ENCODE data around the gene ESR2.
"Not testable (repeated sequence)": the region's sequence is repeated elsewhere in the genome, so short reads cannot be mapped to it uniquely, and the experiment has no call there.

The ESR2 gene

GRCh38 chr14:64118403-64118742 lies 175.8 kb downstream of the ESR2 start:
- H3K4me3 ChIP-seq (ENCODE audit: low read length in 2 of 2); H3K79me1 ChIP-seq (ENCODE audit: low read depth, low read length); H2BK5ac ChIP-seq (ENCODE audit: low read length); H3K18ac ChIP-seq (ENCODE audit: low read length); H2BK120ac ChIP-seq (ENCODE audit: low read depth, low read length); H2AK5ac ChIP-seq (ENCODE audit: low read depth, low read length); H3K9me3 ChIP-seq (replicated peaks in 1 of 2; ENCODE audit: control insufficient read depth in 2 of 2, insufficient read depth in 1 of 2, low read depth in 1 of 2, low read length in 2 of 2); H3K27me3 ChIP-seq (ENCODE audit: control insufficient read depth in 3 of 3, insufficient read depth in 3 of 3, low read depth in 1 of 3, low read length in 3 of 3); H3K27ac ChIP-seq (replicated peaks; ENCODE audit: low read length); H3K14ac ChIP-seq (ENCODE audit: low read length); H2BK12ac ChIP-seq (ENCODE audit: low read length); H2BK15ac ChIP-seq (ENCODE audit: low read length); H3K9ac ChIP-seq (ENCODE audit: low read depth, low read length, poor library complexity); H4K8ac ChIP-seq (ENCODE audit: low read depth, low read length); H2AFZ ChIP-seq (ENCODE audit: low read length); H3K4me2 ChIP-seq (ENCODE audit: insufficient read depth, low read length, poor library complexity, severe bottlenecking); H4K91ac ChIP-seq (ENCODE audit: low read depth, low read length, poor library complexity); DNase-seq (ENCODE audit: low spot score); H3K23ac ChIP-seq (ENCODE audit: low read depth, low read length, poor library complexity); H3K4me1 ChIP-seq (ENCODE audit: control insufficient read depth in 2 of 2, insufficient read depth in 1 of 2, low read depth in 1 of 2, low read length in 2 of 2); H3K4ac ChIP-seq (ENCODE audit: low read length): not testable (repeated sequence)
- H3K36me3 ChIP-seq (replicated peaks in 1 of 2; ENCODE audit: control insufficient read depth in 2 of 2, insufficient read depth in 2 of 2, low read length in 2 of 2) = peaks cover 20 to 80% of the 10 kb centered on the region in 2 donors
- WGBS, 2 donors (ENCODE audit: extremely low coverage in 2 of 2, insufficient read length in 2 of 2, insufficient replicate concordance in 1 of 2) = no CpG with 5 or more reads among the region's 7 CpGs

GRCh38 chr14:64117671-64118402 lies 176.3 kb downstream of the ESR2 start:
- Histone ChIP-seq H2BK120ac (ENCODE audit: low read depth, low read length) (no peak overlapping the region), H4K91ac (ENCODE audit: low read depth, low read length, poor library complexity) (no peak overlapping the region), H2BK15ac (ENCODE audit: low read length) (no peak overlapping the region), H2BK5ac (ENCODE audit: low read length) (no peak overlapping the region), H4K8ac (ENCODE audit: low read depth, low read length) (no peak overlapping the region), H2AFZ (ENCODE audit: low read length) (no peak overlapping the region), H2AK5ac (ENCODE audit: low read depth, low read length) (no peak overlapping the region), H3K14ac (ENCODE audit: low read length) (no peak overlapping the region), H3K4me3 (ENCODE audit: low read length in 2 of 2) (no peak overlapping the region), H3K4me2 (ENCODE audit: insufficient read depth, low read length, poor library complexity, severe bottlenecking) (no peak overlapping the region), H3K9me3 (replicated peaks in 1 of 2; ENCODE audit: control insufficient read depth in 2 of 2, insufficient read depth in 1 of 2, low read depth in 1 of 2, low read length in 2 of 2) (no peaks in the 10 kb centered on the region), H3K4me1 (ENCODE audit: control insufficient read depth in 2 of 2, insufficient read depth in 1 of 2, low read depth in 1 of 2, low read length in 2 of 2) (peaks cover 0 to 2% of the 10 kb centered on the region in 2 donors), H3K9ac (ENCODE audit: low read depth, low read length, poor library complexity) (no peak overlapping the region), H3K36me3 (replicated peaks in 1 of 2; ENCODE audit: control insufficient read depth in 2 of 2, insufficient read depth in 2 of 2, low read length in 2 of 2) (peaks cover 17 to 80% of the 10 kb centered on the region in 2 donors), H3K27ac (replicated peaks; ENCODE audit: low read length) (no peak overlapping the region), H3K79me1 (ENCODE audit: low read depth, low read length) (no peaks in the 10 kb centered on the region), H3K23ac (ENCODE audit: low read depth, low read length, poor library complexity) (no peak overlapping the region), H3K18ac (ENCODE audit: low read length) (no peak overlapping the region), H3K27me3 (ENCODE audit: control insufficient read depth in 3 of 3, insufficient read depth in 3 of 3, low read depth in 1 of 3, low read length in 3 of 3) (no peaks in the 10 kb centered on the region), H2BK12ac (ENCODE audit: low read length) (no peak overlapping the region), H3K4ac (ENCODE audit: low read length) (no peak overlapping the region)
- no peak for DNase-seq (ENCODE audit: low spot score)
- WGBS, 2 donors (ENCODE audit: extremely low coverage in 2 of 2, insufficient read length in 2 of 2, insufficient replicate concordance in 1 of 2) = no CpG with 5 or more reads among the region's 11 CpGs

- Histone ChIP-seq H2BK5ac (ENCODE audit: low read length) (no peak overlapping the region), H4K91ac (ENCODE audit: low read depth, low read length, poor library complexity) (no peak overlapping the region), H3K36me3 (replicated peaks in 1 of 2; ENCODE audit: control insufficient read depth in 2 of 2, insufficient read depth in 2 of 2, low read length in 2 of 2) (peaks cover 12 to 81% of the 10 kb centered on the region in 2 donors), H3K27me3 (ENCODE audit: control insufficient read depth in 3 of 3, insufficient read depth in 3 of 3, low read depth in 1 of 3, low read length in 3 of 3) (no peaks in the 10 kb centered on the region), H3K4ac (ENCODE audit: low read length) (no peak overlapping the region), H3K23ac (ENCODE audit: low read depth, low read length, poor library complexity) (no peak overlapping the region), H3K27ac (replicated peaks; ENCODE audit: low read length) (no peak overlapping the region), H2BK120ac (ENCODE audit: low read depth, low read length) (no peak overlapping the region), H3K9ac (ENCODE audit: low read depth, low read length, poor library complexity) (no peak overlapping the region), H3K14ac (ENCODE audit: low read length) (no peak overlapping the region), H2AFZ (ENCODE audit: low read length) (no peak overlapping the region), H2BK12ac (ENCODE audit: low read length) (no peak overlapping the region), H3K79me1 (ENCODE audit: low read depth, low read length) (no peaks in the 10 kb centered on the region), H3K4me1 (ENCODE audit: control insufficient read depth in 2 of 2, insufficient read depth in 1 of 2, low read depth in 1 of 2, low read length in 2 of 2) (peaks cover 0 to 2% of the 10 kb centered on the region in 2 donors), H2BK15ac (ENCODE audit: low read length) (no peak overlapping the region), H3K18ac (ENCODE audit: low read length) (no peak overlapping the region), H3K4me2 (ENCODE audit: insufficient read depth, low read length, poor library complexity, severe bottlenecking) (no peak overlapping the region), H4K8ac (ENCODE audit: low read depth, low read length) (no peak overlapping the region), H3K9me3 (replicated peaks in 1 of 2; ENCODE audit: control insufficient read depth in 2 of 2, insufficient read depth in 1 of 2, low read depth in 1 of 2, low read length in 2 of 2) (no peaks in the 10 kb centered on the region), H2AK5ac (ENCODE audit: low read depth, low read length) (no peak overlapping the region), H3K4me3 (ENCODE audit: low read length in 2 of 2) (no peak overlapping the region)
- no peak for DNase-seq (ENCODE audit: low spot score)
- WGBS, 2 donors (ENCODE audit: extremely low coverage in 2 of 2, insufficient read length in 2 of 2, insufficient replicate concordance in 1 of 2) = no CpG with 5 or more reads among the region's 6 CpGs
Measured at GRCh38 chr14:64115401-64115800, 178.8 kb downstream of the ESR2 start.

- Histone ChIP-seq H2AK5ac (ENCODE audit: low read depth, low read length) (no peak overlapping the region), H2AFZ (ENCODE audit: low read length) (no peak overlapping the region), H2BK15ac (ENCODE audit: low read length) (no peak overlapping the region), H3K23ac (ENCODE audit: low read depth, low read length, poor library complexity) (no peak overlapping the region), H3K18ac (ENCODE audit: low read length) (no peak overlapping the region), H3K27ac (replicated peaks; ENCODE audit: low read length) (no peak overlapping the region), H3K9ac (ENCODE audit: low read depth, low read length, poor library complexity) (no peak overlapping the region), H3K4ac (ENCODE audit: low read length) (no peak overlapping the region), H3K79me1 (ENCODE audit: low read depth, low read length) (no peaks in the 10 kb centered on the region), H3K36me3 (replicated peaks in 1 of 2; ENCODE audit: control insufficient read depth in 2 of 2, insufficient read depth in 2 of 2, low read length in 2 of 2) (peaks cover 14 to 81% of the 10 kb centered on the region in 2 donors), H2BK5ac (ENCODE audit: low read length) (no peak overlapping the region), H3K4me3 (ENCODE audit: low read length in 2 of 2) (no peak overlapping the region), H3K9me3 (replicated peaks in 1 of 2; ENCODE audit: control insufficient read depth in 2 of 2, insufficient read depth in 1 of 2, low read depth in 1 of 2, low read length in 2 of 2) (no peaks in the 10 kb centered on the region), H4K8ac (ENCODE audit: low read depth, low read length) (no peak overlapping the region), H3K27me3 (ENCODE audit: control insufficient read depth in 3 of 3, insufficient read depth in 3 of 3, low read depth in 1 of 3, low read length in 3 of 3) (no peaks in the 10 kb centered on the region), H3K4me1 (ENCODE audit: control insufficient read depth in 2 of 2, insufficient read depth in 1 of 2, low read depth in 1 of 2, low read length in 2 of 2) (peaks cover 0 to 2% of the 10 kb centered on the region in 2 donors), H2BK120ac (ENCODE audit: low read depth, low read length) (no peak overlapping the region), H2BK12ac (ENCODE audit: low read length) (no peak overlapping the region), H3K4me2 (ENCODE audit: insufficient read depth, low read length, poor library complexity, severe bottlenecking) (no peak overlapping the region), H4K91ac (ENCODE audit: low read depth, low read length, poor library complexity) (no peak overlapping the region), H3K14ac (ENCODE audit: low read length) (no peak overlapping the region)
- WGBS, 2 donors (ENCODE audit: extremely low coverage in 2 of 2, insufficient read length in 2 of 2, insufficient replicate concordance in 1 of 2) = no CpG with 5 or more reads among the region's 7 CpGs
- no peak for DNase-seq (ENCODE audit: low spot score)
Measured at GRCh38 chr14:64114796-64115195, 179.4 kb downstream of the ESR2 start.

Measured in neuronal stem cell (in vitro differentiated cells).